ENCODE results near the gene IL20RB. TPM values are rescaled to one million over a fixed set of nuclear protein-coding genes. Genes with fewer than 3 reads are reported as not detected.
"Not testable (repeated sequence)": the region's sequence is repeated elsewhere in the genome, so short reads cannot be mapped to it uniquely, and the experiment has no call there.

IL20RB gene
- total RNA-seq, 4 donors from 2014 or later, result 0.75 to 1.4 (median 1.1) TPM

DNA sequence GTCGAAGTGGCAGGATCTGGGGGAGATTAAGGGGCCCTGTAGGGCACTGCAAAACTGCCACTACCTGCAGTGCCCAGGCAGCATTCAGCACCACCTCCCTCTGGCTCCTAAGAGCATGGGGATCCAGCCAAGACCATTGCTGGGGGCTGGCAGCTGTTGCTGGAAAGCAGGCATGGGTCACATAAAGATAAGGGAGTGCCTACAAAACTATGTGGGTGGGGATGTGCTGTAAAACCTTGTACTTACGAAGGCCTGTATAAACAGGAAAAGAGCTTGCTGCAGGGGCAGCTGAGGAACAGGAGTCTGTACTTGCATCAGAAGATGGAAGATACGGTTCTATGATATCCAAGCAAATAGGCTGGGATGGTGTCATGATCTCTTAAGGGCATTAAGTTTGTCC is 27.1 kb downstream of the IL20RB start:
- Histone ChIP-seq H3K36me3 (no peaks in the 10 kb centered on the region), H3K9me3 (no peaks in the 10 kb centered on the region), H3K4me3 (no peak overlapping the region), H3K27ac (replicated peaks in 1 of 4) (no peak overlapping the region), H3K4me1 (no peaks in the 10 kb centered on the region), H3K27me3 (no peaks in the 10 kb centered on the region)
- 66% methylated on average over 3 of the region's 3 CpGs for WGBS
- DNase-seq (ENCODE audit: extremely low spot score), result no peak
- intact Hi-C loops (cut with DNase I), result no loop called here
- TF ChIP-seq POLR2AphosphoS5 (IDR thresholded peaks at IDR 0.05), result no peak
- TF ChIP-seq, protein P1, sequence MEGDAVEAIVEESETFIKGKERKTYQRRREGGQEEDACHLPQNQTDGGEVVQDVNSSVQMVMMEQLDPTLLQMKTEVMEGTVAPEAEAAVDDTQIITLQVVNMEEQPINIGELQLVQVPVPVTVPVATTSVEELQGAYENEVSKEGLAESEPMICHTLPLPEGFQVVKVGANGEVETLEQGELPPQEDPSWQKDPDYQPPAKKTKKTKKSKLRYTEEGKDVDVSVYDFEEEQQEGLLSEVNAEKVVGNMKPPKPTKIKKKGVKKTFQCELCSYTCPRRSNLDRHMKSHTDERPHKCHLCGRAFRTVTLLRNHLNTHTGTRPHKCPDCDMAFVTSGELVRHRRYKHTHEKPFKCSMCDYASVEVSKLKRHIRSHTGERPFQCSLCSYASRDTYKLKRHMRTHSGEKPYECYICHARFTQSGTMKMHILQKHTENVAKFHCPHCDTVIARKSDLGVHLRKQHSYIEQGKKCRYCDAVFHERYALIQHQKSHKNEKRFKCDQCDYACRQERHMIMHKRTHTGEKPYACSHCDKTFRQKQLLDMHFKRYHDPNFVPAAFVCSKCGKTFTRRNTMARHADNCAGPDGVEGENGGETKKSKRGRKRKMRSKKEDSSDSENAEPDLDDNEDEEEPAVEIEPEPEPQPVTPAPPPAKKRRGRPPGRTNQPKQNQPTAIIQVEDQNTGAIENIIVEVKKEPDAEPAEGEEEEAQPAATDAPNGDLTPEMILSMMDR (IDR thresholded peaks at IDR 0.05), result no peak
- no peak for TF ChIP-seq POLR2A (IDR thresholded peaks at IDR 0.05; ENCODE audit: low read depth)
- no peak for TF ChIP-seq EP300 (IDR thresholded peaks at IDR 0.05)

DNA sequence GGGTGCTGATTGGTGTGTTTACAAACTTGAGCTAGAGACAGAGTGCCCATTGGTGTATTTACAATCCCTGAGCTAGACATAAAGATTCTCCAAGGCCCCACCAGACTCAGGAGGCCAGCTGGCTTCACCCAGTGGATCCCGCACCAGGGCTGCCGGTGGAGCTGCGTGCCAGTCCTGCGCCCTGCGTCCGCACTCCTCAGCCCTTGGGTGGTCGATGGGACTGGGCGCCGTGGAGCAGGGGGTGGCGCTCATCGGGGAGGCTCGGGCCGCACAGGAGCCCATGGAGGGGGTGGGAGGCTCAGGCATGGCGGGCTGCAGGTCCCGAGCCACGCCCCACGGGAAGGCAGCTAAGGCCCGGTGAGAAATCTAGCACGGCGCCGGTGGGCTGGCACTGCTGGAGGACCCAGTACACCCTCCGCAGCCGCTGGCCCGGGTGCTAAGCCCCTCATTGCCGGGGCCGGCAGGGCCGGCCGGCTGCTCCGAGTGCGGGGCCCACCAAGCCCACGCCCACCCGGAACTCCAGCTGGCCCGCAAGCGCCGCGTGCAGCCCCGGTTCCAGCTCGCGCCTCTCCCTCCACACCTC is 29.7 kb downstream of the IL20RB start:
- H3K36me3 ChIP-seq; DNase-seq (ENCODE audit: extremely low spot score); H3K4me1 ChIP-seq; H3K4me3 ChIP-seq; intact Hi-C loops (cut with DNase I); H3K9me3 ChIP-seq; H3K27me3 ChIP-seq; H3K27ac ChIP-seq (replicated peaks in 1 of 4): not testable (repeated sequence)
- WGBS, result 95% methylated on average over 22 of the region's 39 CpGs

DNA sequence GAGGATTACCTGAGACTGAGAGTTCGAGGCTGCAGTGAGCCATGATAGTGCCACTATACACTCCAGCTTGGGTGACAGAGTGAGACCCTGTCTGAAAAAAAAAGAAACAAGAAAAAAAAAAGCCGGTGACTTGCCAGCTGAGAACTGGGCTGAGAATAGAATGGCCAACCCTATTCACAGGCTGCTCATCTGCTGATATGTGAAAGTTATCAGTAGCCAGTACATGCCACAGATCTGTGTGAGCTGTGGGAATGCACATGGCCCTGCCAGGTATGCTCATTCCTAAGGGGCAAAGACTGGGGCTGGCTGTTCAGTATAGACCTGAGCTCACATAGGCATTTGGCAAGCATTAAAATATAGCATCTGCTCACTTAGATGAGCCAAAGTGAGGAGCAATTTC is 30.9 kb downstream of the IL20RB start:
- TF ChIP-seq, protein P1 (IDR thresholded peaks at IDR 0.05), result no peak
- TF ChIP-seq POLR2A (IDR thresholded peaks at IDR 0.05; ENCODE audit: low read depth) (no peak), EP300 (IDR thresholded peaks at IDR 0.05) (no peak), POLR2AphosphoS5 (IDR thresholded peaks at IDR 0.05) (no peak)
- Histone ChIP-seq H3K4me3 (no peak overlapping the region), H3K4me1 (no peaks in the 10 kb centered on the region), H3K9me3 (no peaks in the 10 kb centered on the region), H3K27ac (replicated peaks in 1 of 4) (no peak overlapping the region), H3K27me3 (no peaks in the 10 kb centered on the region), H3K36me3 (no peaks in the 10 kb centered on the region)
- intact Hi-C loops (cut with DNase I), result no loop called here
- WGBS, result 100% methylated on average over 2 of the region's 2 CpGs
- DNase-seq (ENCODE audit: extremely low spot score), result no peak

DNA sequence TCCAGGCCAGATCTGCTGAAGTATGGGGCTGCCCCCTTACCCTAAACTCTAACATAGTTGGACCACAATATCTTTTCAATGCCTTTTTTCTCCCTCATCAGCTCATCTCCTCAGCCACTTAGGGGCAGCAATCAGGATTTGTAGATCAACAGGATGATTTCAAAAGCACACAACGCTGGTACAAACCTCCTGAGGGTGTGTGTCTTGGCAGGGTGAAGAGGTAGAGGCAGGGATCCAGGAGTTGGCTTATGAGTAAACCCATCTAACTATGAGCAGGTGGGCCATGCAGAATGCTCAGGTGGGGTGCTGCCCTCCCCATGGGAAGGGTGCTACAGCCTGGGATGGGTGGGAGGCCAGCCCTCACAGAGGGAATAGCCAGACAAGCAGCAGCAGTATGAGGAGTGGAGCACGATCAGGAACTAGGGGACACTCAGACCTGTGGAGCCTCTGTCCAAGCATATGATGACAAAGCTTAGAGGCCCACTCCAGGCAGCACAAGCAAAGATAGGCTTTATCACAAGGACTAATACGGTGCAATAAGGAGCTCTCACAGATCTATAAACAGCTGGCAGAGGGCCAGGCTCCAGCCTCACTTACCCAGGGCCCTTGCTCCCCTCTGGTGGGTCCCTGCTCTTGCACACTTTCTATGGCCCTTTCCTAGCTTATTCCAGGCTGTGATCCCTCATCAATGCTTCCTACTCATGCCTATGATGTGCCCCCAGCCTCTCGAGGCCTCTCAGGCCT is 32.2 kb downstream of the IL20RB start:
- TF ChIP-seq POLR2AphosphoS5 (IDR thresholded peaks at IDR 0.05) (no peak), EP300 (IDR thresholded peaks at IDR 0.05) (no peak), POLR2A (IDR thresholded peaks at IDR 0.05; ENCODE audit: low read depth) (no peak)
- TF ChIP-seq, protein P1 (IDR thresholded peaks at IDR 0.05), result no peak
- intact Hi-C loops (cut with DNase I), result no loop called here
- WGBS, result 98% methylated on average over 4 of the region's 4 CpGs

DNA sequence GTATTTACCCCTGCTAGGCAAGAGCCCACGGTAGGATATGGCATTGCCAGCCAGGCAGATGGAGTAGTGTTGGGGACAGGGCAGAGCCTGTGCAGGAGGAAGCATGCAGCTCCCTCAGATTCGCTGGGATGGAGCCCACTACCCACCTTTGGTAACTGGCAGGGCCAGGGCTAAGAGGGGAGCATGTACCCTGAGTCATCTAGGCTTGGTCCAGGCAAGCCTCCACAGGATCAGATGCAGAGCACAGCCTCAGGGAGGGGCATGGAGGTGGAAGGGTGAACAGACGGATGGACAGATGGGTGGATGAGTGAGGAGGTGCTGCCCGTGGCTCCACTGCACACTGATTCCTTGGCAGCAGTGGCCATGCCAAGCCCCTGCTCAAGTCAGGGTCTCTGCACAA is 33.0 kb downstream of the IL20RB start:
- H3K4me3 ChIP-seq, result no peak overlapping the region
- intact Hi-C loops (cut with DNase I), result no loop called here
- H3K27me3 ChIP-seq, result no peaks in the 10 kb centered on the region
- H3K9me3 ChIP-seq, result no peaks in the 10 kb centered on the region
- WGBS, result 93% methylated on average over 3 of the region's 4 CpGs
- peak; percentile 37 for DNase-seq (ENCODE audit: extremely low spot score)
- H3K27ac ChIP-seq (replicated peaks in 1 of 4), result no peak overlapping the region
- peaks cover 9 to 18% (median 17%) of the 10 kb centered on the region in 4 donors for H3K4me1 ChIP-seq
- H3K36me3 ChIP-seq, result no peaks in the 10 kb centered on the region
- TF ChIP-seq EP300 (IDR thresholded peaks at IDR 0.05) (no peak), POLR2AphosphoS5 (IDR thresholded peaks at IDR 0.05) (no peak), POLR2A (IDR thresholded peaks at IDR 0.05; ENCODE audit: low read depth) (no peak)
- TF ChIP-seq, protein P1 (IDR thresholded peaks at IDR 0.05), result no peak

More for the DNA sequence above, 32.2 kb downstream of the IL20RB start:
- Histone ChIP-seq H3K27me3 (no peaks in the 10 kb centered on the region), H3K4me1 (peaks cover 6 to 9% (median 8%) of the 10 kb centered on the region in 4 donors), H3K27ac (replicated peaks in 1 of 4) (no peak overlapping the region), H3K9me3 (no peaks in the 10 kb centered on the region), H3K36me3 (no peaks in the 10 kb centered on the region), H3K4me3 (no peak overlapping the region)
- DNase-seq (ENCODE audit: extremely low spot score), result peak; percentile 70
